H9 (cell line): ENCODE results near the gene NIM1K. TPM values are rescaled to one million over a fixed set of nuclear protein-coding genes. Genes with fewer than 3 reads are reported as not detected.

Experiments
- DNase-seq: peaks from one replicate; pipeline ENCODE4 v3.0.0-alpha.2; 2017
- H2AFZ ChIP-seq: one replicate; pipeline ENCODE4 v1.6.1; 2013; ENCODE audit warnings: mild to moderate bottlenecking, low read length, control low read depth, moderate library complexity
- H2AK5ac ChIP-seq: 2 replicates; pipeline ENCODE4 v1.6.1; 2013; ENCODE audit warnings: low read length, control low read depth, mixed read lengths; ENCODE audit not compliant: insufficient read length
- H2BK120ac ChIP-seq: one replicate; pipeline ENCODE4 v1.6.1; 2013; ENCODE audit warnings: low read depth, mild to moderate bottlenecking, low read length, control low read depth, inconsistent platforms; ENCODE audit not compliant: poor library complexity, severe bottlenecking
- H2BK12ac ChIP-seq: 2 replicates; pipeline ENCODE4 v1.6.1; 2013; ENCODE audit warnings: low read length, control low read depth, mixed read lengths, low read depth; ENCODE audit not compliant: insufficient read length
- H2BK15ac ChIP-seq: 2 replicates; pipeline ENCODE4 v1.6.1; 2013; ENCODE audit warnings: low read depth, low read length, control low read depth
- H2BK20ac ChIP-seq: one replicate; pipeline ENCODE4 v1.6.1; 2013; ENCODE audit warnings: low read depth, mild to moderate bottlenecking, low read length, control low read depth, inconsistent platforms; ENCODE audit not compliant: poor library complexity, severe bottlenecking
- H2BK5ac ChIP-seq: 2 replicates; pipeline ENCODE4 v1.6.1; 2013; ENCODE audit warnings: low read length, control low read depth, mixed read lengths; ENCODE audit not compliant: insufficient read length
- H3K14ac ChIP-seq: 2 replicates; pipeline ENCODE4 v1.6.1; 2013; ENCODE audit warnings: low read length, control low read depth; ENCODE audit not compliant: insufficient read depth
- H3K18ac ChIP-seq: 2 replicates; pipeline ENCODE4 v1.6.1; 2013; ENCODE audit warnings: low read depth, mild to moderate bottlenecking, mixed read lengths, low read length, control low read depth; ENCODE audit not compliant: insufficient read length
- H3K23ac ChIP-seq: 2 replicates; pipeline ENCODE4 v1.6.1; 2013; ENCODE audit warnings: low read length, control low read depth, mixed read lengths, low read depth; ENCODE audit not compliant: insufficient read length
- H3K23me2 ChIP-seq: 2 replicates; pipeline ENCODE4 v1.6.1; 2013; ENCODE audit warnings: low read depth, mild to moderate bottlenecking, mixed read lengths, low read length, control low read depth; ENCODE audit not compliant: insufficient read length, poor library complexity, severe bottlenecking
- H3K27ac ChIP-seq: 2 replicates; pipeline ENCODE4 v1.5.1; 2013; ENCODE audit warnings: low read length, control low read depth, mixed read lengths, low read depth; ENCODE audit not compliant: insufficient read length
- H3K27me3 ChIP-seq: 2 replicates; pipeline ENCODE4 v1.6.1; 2013; ENCODE audit warnings: low read length, control low read depth, inconsistent platforms; ENCODE audit not compliant: insufficient read depth
- H3K4ac ChIP-seq: 2 replicates; pipeline ENCODE4 v1.6.1; 2013; ENCODE audit warnings: low read depth, mild to moderate bottlenecking, control low read depth, inconsistent platforms, low read length, moderate library complexity
- H3K4me1 ChIP-seq: 2 replicates; pipeline ENCODE4 v1.6.1; 2013; ENCODE audit warnings: low read length, control low read depth, inconsistent platforms; ENCODE audit not compliant: insufficient read depth
- H3K4me2 ChIP-seq: 2 replicates; pipeline ENCODE4 v1.6.1; 2013; ENCODE audit warnings: low read length, control low read depth, mixed read lengths; ENCODE audit not compliant: insufficient read length, insufficient read depth
- H3K56ac ChIP-seq: 2 replicates; pipeline ENCODE4 v1.6.1; 2013; ENCODE audit warnings: low read depth, mild to moderate bottlenecking, mixed read lengths, low read length, control low read depth; ENCODE audit not compliant: insufficient read length
- H3K79me1 ChIP-seq: 2 replicates; pipeline ENCODE4 v1.6.1; 2013; ENCODE audit warnings: low read depth, mild to moderate bottlenecking, moderate library complexity, low read length, control low read depth, inconsistent platforms; ENCODE audit not compliant: insufficient read depth, poor library complexity, severe bottlenecking
- H3K79me2 ChIP-seq: 2 replicates; pipeline ENCODE4 v1.6.1; 2013; ENCODE audit warnings: low read length, control low read depth, inconsistent platforms; ENCODE audit not compliant: insufficient read depth
- H3K9ac ChIP-seq: 2 replicates; pipeline ENCODE4 v1.6.1; 2013; ENCODE audit warnings: low read length, control low read depth, mixed read lengths; ENCODE audit not compliant: insufficient read length; ENCODE audit errors: extremely low read depth
- H3K9me3 ChIP-seq: one replicate; pipeline ENCODE4 v1.6.1; 2013; ENCODE audit warnings: low read depth, low read length, inconsistent platforms; ENCODE audit not compliant: control insufficient read depth
- H3T11ph ChIP-seq: one replicate; pipeline ENCODE4 v1.6.1; 2013; ENCODE audit warnings: mild to moderate bottlenecking, low read length, control low read depth, inconsistent platforms
- H4K20me1 ChIP-seq: one replicate; pipeline ENCODE4 v1.6.1; 2013; ENCODE audit not compliant: control insufficient read depth, insufficient read length, insufficient read depth
- H4K5ac ChIP-seq: 2 replicates; pipeline ENCODE4 v1.6.1; 2013; ENCODE audit warnings: low read depth, mild to moderate bottlenecking, mixed read lengths, low read length, control low read depth; ENCODE audit not compliant: insufficient read length
- H4K8ac ChIP-seq: replicated peaks from 2 replicates; pipeline ENCODE4 v1.6.1; 2013; ENCODE audit warnings: low read length, control low read depth, mixed read lengths, low read depth; ENCODE audit not compliant: insufficient read length
- H4K91ac ChIP-seq: 2 replicates; pipeline ENCODE4 v1.6.1; 2013; ENCODE audit warnings: low read depth, mild to moderate bottlenecking, moderate library complexity, mixed read lengths, low read length, control low read depth; ENCODE audit not compliant: insufficient read length
- H3K27ac Mint-ChIP-seq, 3 experiments: 2 replicates in 2 of 3; 3 replicates in 1 of 3; pipeline ENCODE4 v1.8.0; 2020 to 2021; ENCODE audit warnings: mixed read lengths in 3 of 3, mild to moderate bottlenecking in 1 of 3, moderate library complexity in 1 of 3
- H3K27me3 Mint-ChIP-seq: 2 replicates; pipeline ENCODE4 v1.8.0; 2021; ENCODE audit warnings: low read depth, mild to moderate bottlenecking, moderate library complexity, mixed read lengths
- H3K36me3 Mint-ChIP-seq, 3 experiments: 2 replicates in 2 of 3; 3 replicates in 1 of 3; pipeline ENCODE4 v1.8.0; 2020 to 2021; ENCODE audit warnings: low read depth in 3 of 3, mixed read lengths in 3 of 3; ENCODE audit not compliant: insufficient read depth in 1 of 3
- H3K4me1 Mint-ChIP-seq, 2 experiments: 2 replicates each; pipeline ENCODE4 v1.8.0; 2020; ENCODE audit warnings: mixed read lengths in 2 of 2
- H3K4me3 Mint-ChIP-seq, 2 experiments: 2 replicates in 1 of 2; 3 replicates in 1 of 2; pipeline ENCODE4 v1.8.0; 2020 to 2021; ENCODE audit warnings: mild to moderate bottlenecking in 2 of 2, mixed read lengths in 2 of 2, moderate library complexity in 1 of 2
- H3K9me3 Mint-ChIP-seq, 2 experiments: 2 replicates in 1 of 2; 3 replicates in 1 of 2; pipeline ENCODE4 v1.8.0; 2020; ENCODE audit warnings: mild to moderate bottlenecking in 2 of 2, mixed read lengths in 2 of 2, moderate library complexity in 1 of 2
- CTCF ChIP-seq: fragments of 200-600 bp; sonication (generic); conservative IDR thresholded peaks from 3 replicates; pipeline ENCODE4 v1.8.0; 2021; ENCODE audit warnings: antibody characterized with exemption, mild to moderate bottlenecking
- WGBS: extraction: QIAGEN DNeasy Blood & Tissue Kit; methylation state at CpG from one replicate; pipeline ENCODE4 v1.1.7; 2013; ENCODE audit warnings: missing lambda C conversion rate, low lambda C conversion rate, mixed read lengths; ENCODE audit not compliant: insufficient read length; ENCODE audit errors: extremely low coverage; 5-methylcytosine and 5-hydroxymethylcytosine counted together
- total RNA-seq: library from RNA; stranded (reverse); gene quantifications from 2 replicates; pipeline ENCODE4 v1.2.1, GENCODE V29; 2021

NIM1K gene
- total RNA-seq, 1 experiment from 2014 or later, result 0.07 TPM

DNA sequence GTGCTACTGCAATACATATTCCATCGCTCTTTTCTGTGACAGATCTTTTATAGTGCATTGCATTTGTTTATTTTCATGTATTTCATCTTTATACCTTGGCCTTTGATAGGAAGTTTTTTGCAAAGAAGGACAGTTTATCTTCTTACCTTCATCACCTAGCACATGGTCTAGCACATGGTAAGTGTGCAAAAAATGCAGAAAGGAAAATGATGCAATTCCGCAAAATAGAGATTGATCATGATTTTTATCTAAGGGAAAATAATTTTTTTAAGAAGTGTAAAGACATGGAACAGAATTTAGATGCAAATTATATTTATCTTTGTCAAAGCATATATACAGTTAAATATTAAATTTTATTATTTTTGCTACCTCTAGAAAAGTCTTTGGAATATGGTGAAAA lies 19.2 kb upstream of the NIM1K start:
- Histone ChIP-seq H3K79me2 (no peaks in the 10 kb centered on the region), H2BK5ac (no peak overlapping the region)

More for the DNA sequence above, 19.2 kb upstream of the NIM1K start:
- Histone ChIP-seq H3K56ac (no peak overlapping the region), H3K4ac (no peak overlapping the region), H3K14ac (no peak overlapping the region), H2BK120ac (no peak overlapping the region), H3K27me3 (no peaks in the 10 kb centered on the region), H2BK15ac (no peak overlapping the region), H3K4me2 (no peak overlapping the region), H2AFZ (no peak overlapping the region), H3K79me1 (no peaks in the 10 kb centered on the region), H2BK12ac (no peak overlapping the region), H2AK5ac (no peak overlapping the region), H3T11ph (no peak overlapping the region), H3K9ac (no peak overlapping the region), H3K23ac (no peak overlapping the region), H2BK20ac (no peak overlapping the region), H3K4me1 (peaks cover 2% of the 10 kb centered on the region), H3K9me3 (no peaks in the 10 kb centered on the region), H4K91ac (no peak overlapping the region), H3K23me2 (no peaks in the 10 kb centered on the region), H4K20me1 (no peaks in the 10 kb centered on the region), H4K8ac (no peak overlapping the region), H4K5ac (no peak overlapping the region), H3K18ac (no peak overlapping the region), H3K27ac (no peak overlapping the region)
- TF ChIP-seq CTCF, result no peak
- peak overlapping the region in 1 of 3 experiments; percentile 10; a peak in 1 of 7 replicates for H3K27ac Mint-ChIP-seq
- no peaks in the 10 kb centered on the region for H3K27me3 Mint-ChIP-seq
- H3K4me1 Mint-ChIP-seq, result peaks cover 11 to 13% of the 10 kb centered on the region in 2 experiments
- no peak for DNase-seq
- H3K4me3 Mint-ChIP-seq, result no peak overlapping the region
- no peaks in the 10 kb centered on the region for H3K9me3 Mint-ChIP-seq
- H3K36me3 Mint-ChIP-seq, result peaks cover 29 to 41% (median 32%) of the 10 kb centered on the region in 3 experiments
- no CpG with 5 or more reads among the region's 2 CpGs for WGBS
